ENCODE results near the gene FAM124B.

- TF ChIP-seq EZH2 (IDR thresholded peaks at IDR 0.05; ENCODE audit: low read length, unreplicated experiment) (no peak), CTCF (conservative IDR thresholded peaks at IDR 0.05; ENCODE audit: low read depth, low read length) (no peak), EZH2phosphoT487 (IDR thresholded peaks at IDR 0.05; ENCODE audit: borderline replicate concordance, low read length) (no peak)
Measured at GRCh38 chr2:224427471-224427870, 25.6 kb upstream of the FAM124B start.

All from PC-3 (cell line).